Renal cortical epithelial cell (primary cell): Measurements from ENCODE around the gene LDB2. TPM values are rescaled to one million over a fixed set of nuclear protein-coding genes. Genes with fewer than 3 reads are reported as not detected.
"Not testable (repeated sequence)": the region's sequence is repeated elsewhere in the genome, so short reads cannot be mapped to it uniquely, and the experiment has no call there.

Experiments
- DNase-seq: peaks from one replicate; pipeline ENCODE4 v3.0.0-alpha.2; 2011; ENCODE audit warnings: low read depth
- total RNA-seq: library from RNA; depleted of rRNA; stranded (reverse); fragments of >200 nt; gene quantifications from 2 replicates; pipeline ENCODE4 v1.2.3, GENCODE V29; 2014

Gene LDB2
- 0.35 and 0.99 TPM in 2 replicates for total RNA-seq

DNA sequence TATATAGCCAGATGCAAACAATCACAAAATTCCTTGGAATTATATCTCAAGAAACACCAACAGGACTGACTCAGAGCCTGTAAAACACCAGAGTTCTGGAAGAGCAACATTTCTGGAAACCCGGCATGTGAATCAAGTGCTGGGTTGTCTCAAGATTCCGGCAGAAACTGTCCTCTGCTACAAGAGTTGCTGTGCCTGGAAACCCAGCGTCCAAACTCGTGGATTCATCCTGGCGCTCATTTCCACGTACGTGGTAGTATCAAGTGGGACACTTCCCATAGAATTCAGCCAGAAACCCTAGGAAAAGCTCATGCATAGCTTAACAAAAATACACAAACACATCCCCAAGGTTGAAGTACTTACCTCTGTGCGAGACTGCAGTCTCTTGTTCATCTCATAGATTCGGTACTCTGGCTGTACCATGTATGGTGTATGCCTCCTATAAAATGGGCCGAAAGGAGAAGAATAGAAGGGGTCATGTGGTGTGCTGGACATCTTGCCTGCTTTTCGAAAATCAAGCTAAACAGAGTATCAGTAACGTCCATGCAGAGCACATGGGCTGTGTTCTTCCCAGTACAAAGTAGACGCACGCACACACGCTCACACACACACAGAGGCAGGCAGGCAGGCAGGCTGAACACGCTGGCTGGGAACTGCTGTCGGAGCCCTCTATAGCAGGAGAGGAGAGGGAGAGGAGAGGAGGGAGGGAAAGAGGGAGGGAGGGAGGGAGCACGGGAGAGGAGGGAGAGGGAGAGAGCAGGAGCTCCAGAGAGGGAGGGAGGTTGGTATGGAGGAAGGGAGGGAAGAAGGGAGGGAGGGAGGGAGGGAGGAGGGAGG lies at the start of gene LDB2:
LDB2 (minus strand) TSS at position 655 of the 837 bp plus-strand sequence.
- DNase-seq, result peak; percentile 35

DNA sequence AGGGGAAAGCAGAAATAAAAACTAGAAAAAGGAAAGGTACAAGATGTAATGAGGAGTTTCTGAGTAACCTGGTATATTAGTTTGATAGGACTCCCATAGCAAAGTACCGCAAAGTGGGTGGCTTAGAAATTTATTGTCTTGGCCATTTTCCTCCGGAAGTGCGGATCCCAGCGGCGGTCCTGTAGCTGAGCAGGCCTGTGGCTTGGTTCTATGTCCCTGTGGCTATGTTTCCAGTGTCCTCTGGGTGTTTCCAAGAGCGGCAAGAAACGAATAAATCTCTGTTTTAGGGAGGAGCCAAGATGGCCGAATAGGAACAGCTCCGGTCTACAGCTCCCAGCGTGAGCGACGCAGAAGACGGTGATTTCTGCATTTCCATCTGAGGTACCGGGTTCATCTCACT lies 44.0 kb upstream of the LDB2 start:
- DNase-seq, result no peak

DNA sequence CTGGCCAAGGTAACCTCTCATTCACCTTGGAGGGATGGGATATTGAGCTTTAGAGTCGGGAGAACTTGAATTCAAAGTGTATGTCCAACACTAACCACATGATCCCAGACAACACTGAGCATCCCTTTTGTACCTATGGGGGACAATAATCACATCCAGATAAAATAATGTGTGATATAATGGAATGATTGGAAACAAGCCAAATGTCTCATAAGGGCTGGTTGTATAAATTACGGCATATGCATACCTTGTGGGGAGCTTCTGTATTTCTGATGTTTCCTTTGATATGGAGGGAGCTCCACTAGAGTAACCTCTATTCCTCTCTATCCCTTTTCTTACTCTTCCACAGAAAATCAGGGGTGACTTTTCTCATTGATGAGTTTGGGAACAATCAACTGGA lies 40.7 kb upstream of the LDB2 start:
- DNase-seq, result no peak

DNA sequence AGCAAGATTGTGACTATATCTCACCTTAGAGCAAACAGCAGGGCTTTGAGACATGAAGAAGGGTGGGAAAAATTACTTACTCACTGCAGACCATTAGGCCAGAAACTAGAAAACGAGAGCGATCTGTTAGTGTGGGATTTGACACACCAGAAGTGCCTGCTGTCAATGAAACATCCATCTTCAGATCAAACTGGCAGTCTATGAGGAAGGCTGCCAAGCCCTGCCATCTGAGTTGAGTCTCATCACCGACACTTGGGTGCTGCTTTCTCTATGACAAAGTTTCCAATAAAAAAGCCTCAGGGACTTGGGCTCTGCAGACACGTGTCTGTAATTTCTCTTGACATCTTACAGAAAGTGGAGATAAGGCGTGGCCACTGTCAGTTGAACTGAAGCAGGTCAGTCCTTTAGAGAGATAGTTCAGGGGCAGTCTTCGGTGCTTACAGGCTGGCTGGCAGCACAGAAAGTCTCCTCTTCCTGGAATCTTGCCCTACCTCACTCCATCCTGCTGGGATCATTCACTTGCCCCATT lies 40.1 kb upstream of the LDB2 start:
- DNase-seq, result no peak

DNA sequence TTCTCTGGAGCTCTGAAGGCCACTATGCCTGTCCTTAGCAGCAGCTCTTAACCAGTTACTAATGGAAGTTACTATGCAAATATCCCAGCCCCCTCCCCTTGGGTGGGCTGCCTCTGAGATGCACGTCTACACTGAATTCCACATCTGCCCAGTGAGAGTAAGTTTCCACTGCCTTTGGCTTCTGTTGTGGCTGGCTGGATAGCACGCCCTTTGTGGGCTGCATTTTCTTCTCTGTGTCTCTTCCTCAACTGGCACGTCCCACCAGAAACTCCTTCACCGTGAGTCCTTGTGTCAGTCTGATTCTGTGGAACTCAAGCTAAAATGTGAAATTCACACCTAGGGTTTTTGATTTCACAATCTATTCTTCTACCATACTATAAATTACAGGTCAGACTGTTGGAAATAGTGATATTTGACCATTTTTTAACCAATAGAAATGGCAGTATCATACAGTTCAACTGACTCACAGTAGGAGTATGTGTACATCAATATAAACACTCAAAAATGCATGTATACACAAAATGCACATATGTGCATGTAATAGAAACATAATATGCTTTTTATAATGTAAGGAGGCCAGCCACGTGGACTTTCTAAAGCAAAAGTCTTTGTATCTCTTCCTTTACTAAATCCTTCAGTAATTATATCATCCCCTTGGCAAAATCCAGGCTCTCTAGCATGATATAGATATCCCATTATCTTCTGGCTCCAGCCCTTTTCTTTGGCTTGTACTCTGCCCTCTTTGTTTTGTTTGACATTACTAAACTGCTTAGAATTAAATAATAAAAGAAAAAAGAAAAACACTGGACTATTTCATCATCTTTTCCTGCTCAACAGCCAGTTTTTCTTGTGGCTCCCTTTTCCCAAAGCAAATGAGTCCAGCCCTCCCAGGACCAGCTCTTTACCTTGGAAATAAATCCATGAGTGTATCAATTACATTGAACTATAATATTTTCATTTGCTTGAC lies 33.2 kb upstream of the LDB2 start:
- no peak for DNase-seq

DNA sequence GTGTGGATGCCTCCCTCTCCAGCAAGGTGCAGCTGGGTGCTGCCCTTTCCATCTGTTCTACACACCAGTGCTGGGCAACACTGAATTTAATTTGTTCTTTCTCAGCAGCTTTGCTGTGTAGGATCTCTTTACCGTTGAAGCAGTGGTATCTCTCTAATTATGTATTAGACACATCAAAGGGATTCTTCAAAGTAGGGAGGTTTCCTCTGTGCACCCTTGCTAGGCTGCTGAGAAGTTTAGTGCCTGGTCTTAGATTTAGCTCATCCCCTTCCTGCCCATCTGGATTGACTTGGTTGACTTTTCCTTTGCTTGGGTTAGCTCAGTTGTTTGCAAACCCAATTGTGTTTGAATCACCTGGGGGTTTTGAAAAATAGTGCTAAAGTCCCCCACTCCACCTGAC lies 27.8 kb upstream of the LDB2 start:
- DNase-seq, result no peak

DNA sequence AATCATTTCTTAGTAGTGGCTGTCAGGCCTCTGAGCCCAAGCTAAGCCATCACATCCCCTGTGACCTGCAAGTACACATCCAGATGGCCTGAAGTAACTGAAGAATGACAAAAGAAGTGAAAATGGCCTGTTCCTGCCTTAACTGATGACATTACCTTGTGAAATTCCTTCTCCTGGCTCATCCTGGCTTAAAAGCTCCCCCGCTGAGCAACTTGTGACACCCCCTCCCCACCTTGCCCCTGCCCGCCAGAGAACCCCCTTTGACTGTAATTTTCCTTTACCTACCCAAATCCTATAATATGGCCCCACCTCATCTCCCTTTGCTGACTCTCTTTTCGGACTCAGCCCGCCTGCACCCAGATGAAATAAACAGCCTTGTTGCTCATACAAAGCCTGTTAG lies 20.3 kb upstream of the LDB2 start:
- not testable (repeated sequence) for DNase-seq

DNA sequence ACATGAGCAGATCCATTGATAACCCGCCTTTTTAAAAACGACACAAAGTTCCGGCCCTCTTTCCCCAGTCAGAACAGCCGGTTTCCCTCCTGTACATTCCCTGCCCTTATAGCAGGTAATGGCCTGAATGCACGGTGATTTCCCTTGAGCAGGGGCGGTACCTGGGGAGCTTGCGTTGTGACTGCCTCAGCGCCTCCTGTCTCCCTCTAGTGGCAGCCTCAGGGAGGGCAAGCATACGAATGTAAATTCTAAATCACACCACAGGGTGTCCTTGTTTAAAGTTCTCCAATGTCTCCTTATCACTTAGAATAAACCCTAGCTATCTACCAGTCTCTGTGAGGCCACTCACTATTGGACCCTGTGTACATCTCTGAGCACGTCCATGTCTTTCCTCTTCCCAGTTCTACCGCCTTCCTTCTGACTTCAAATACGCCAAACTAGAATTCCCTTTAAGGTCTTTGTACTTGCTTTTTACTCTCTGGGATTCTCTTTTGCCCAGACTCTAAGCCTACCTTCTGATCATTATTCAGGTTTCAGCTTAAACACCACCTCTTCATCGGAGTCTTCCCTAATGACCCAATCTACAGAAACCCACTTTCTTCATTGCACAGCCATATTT lies 18.4 kb upstream of the LDB2 start:
- peak; percentile 13 for DNase-seq

DNA sequence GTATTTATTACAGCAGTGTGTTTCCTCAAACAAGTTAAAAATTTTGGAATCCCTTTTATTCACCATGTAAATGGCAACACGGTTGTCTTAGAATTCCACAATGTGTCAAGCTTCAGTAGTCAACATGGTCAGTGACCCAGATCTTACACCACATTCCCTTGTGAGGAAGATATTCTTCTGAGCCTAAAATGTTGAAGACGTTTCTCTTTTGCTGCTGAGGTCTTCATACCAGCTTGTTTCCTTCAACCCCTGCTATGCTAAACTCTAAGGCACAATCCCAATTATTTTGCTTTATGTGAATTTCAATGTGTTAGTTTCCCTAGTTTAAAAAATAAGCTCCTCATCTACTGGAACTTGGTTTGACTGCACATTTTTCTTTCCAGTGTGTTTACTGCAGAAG lies 17.6 kb upstream of the LDB2 start:
- DNase-seq, result peak; percentile 40

DNA sequence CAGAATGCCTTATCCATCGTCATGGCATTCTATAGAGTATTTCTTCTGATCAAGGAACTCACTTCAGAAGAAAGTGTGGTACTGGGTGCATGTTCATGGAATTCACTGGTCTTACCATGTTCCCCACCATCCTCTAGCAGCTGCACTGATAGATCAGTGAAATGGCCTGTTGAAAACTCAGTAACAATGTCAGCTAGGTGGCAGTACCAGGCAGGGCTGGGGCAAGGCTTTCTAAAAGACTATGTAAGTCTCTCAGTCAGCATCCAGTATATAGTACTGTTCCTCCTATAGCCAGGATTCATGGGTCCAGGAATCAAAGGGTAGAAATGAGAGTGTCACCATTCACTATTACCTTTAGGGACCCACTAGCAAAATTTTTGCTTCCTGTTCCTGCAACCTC lies 15.8 kb upstream of the LDB2 start:
- DNase-seq, result peak; percentile 8

DNA sequence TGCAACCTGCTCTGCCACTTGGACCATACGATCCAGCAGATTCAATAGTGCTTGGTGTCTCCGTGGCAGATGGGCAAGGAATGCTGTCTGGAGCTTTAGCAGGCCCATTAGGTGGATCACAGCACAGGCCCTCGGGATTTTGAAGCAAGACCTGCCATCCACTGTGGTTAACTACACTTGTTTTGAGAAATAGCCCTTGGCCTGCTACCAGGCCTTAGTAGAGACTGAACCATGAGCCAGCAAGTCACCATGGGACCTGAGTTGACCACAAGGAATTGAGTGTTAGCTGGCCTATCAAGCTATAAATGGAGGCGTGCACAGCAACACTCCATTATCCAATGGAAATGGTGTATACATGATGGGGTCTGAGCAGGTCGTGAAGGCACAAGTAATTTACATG lies 14.5 kb upstream of the LDB2 start:
- no peak for DNase-seq

DNA sequence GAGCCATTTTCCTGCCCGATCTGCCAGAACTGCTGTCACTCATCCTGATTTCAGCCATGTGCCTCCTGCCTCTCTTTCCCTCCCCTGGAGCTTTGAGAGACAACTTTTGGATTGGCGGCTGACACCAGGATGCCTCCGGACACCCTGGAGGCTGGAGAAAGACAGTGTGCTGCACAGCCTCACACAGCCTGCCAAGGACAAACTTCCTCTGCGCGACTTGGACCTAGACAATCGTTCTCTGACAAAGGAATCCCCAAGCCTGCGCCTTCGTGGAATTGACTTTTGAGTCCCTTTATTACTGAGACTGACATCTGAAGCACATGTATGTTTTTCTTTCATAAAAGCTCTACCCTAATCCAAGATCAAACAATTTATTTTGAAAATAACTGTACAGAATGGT lies 10.8 kb upstream of the LDB2 start:
- DNase-seq, result no peak

DNA sequence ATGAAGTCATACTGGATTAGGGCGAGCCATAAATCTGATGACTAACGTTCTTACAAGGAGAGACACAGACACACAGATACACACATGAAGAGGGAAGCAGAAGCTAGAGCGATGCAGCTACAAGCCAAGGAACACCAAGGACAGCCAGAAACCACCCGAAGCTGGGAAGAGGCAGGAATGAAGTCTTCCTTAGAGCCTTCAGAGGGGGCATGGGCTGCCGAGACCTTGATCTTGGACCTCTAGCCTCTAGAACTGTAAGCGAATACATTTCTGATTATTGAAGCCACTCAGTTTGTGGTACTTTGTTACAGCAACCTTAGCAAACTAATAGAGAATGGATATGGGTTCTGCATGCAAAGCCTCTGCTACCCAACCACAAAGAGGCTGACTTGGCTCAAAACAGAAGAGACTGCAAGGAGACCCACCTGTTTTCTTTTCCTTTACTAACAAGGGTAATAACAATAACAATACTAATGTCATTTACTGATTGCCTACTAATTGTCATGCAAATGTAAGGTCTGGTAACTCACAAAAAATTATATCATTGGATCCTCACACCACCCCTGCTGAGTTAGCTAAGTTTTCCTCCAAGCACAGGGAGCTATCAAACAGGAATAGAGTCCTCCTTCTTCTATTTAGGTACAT lies 10.1 kb upstream of the LDB2 start:
- DNase-seq, result no peak

DNA sequence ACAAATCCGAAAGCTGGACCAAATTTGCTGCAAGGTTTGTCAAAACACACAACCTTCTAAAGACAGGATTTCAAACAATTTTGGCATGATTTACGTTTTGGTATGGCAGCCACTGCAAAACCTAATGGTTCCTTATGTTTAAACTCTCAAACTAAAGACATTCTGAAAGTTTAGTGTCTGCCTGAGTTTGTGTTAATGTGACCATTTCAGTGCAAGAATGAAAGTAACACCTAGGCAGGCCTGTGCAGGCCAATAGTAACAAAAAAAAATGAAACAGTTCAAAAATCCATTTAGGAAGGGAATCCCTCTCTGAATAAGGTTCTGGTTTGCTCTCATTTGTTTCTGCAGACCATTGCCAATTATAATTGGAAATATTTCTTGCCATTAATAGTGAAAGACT lies 1.9 kb upstream of the LDB2 start:
- DNase-seq, result no peak

DNA sequence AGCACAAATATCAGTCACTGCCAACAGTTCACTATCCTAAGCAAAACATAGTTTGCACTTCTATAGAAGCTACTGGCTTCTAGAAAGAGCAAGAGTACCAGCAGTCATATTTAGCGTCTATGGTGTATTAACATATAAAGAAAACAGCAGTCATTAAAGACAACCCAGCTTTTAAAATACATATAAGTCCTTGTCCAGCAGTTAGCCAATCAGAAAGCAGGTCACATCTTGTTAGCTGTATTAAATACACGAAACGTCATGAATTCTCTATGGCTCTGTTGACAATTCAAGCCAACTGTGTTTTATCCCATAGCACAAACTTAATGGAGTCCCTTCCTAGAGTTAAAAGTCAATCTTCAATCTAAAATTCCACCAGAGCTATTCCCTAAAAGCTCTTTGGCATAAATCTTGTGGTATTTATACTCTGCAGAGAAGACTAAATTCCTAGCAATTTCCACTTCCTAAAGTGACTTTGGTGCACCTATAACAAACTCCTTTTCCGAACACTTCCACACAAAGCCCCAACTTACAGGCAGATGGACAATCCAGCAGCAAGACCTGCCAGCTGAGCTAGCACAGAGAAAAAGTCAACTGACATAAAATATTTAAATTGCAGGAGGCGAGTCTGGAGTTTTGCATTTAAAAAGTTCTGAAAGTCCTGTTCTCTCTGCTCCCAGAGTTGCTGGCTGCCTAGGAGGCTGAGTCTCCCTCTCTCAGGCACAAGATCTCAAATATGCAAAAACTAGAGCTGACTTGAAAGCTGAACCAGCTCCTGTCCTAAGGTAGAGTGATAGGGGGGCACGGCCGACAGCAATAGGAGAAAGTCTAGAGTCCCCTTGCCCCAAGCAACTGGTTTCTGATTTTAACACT lies 1.3 kb downstream of the LDB2 start:
- no peak for DNase-seq

DNA sequence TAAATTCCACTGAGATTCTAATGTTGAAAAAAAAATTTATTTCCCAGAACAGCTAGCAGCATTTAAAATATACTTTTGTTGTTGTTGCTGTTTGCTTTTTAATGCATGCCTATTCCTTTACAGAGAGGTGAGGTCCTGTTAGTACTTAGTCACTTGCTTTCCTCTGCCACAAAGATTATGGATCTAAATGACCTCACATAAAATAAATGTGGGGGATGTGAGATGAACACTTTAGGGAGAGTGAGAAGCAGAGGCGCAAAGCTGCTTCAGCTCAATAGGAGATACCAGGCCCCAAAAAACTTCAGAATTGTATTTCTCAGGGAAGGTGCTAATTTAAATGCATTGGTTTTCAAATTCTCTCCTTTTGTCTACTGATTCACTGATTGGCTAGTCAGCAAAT lies 4.0 kb downstream of the LDB2 start:
- DNase-seq, result no peak

DNA sequence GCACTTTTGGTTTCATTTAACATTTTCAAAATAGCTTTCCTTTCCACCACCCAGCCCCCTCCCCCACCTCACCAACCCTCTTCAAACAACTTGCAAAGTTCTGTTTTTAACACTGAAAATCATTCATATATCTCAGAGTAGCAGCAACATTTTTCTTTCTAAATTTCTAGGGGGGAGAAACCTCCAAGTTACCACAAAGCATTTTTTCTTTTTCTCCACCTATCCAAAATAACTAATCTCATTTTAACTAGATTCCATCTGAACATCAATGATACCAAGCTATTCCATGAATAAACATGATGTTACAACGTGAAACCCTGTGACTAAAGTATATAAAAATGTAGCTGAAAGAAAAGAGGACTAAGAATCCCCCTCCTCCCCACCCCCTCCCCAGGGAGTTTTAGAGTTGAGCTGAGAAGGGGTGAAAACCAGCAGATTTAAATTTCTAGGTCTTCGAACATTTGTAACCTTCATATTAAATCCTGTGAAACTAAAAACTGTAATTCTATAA lies 5.2 kb downstream of the LDB2 start:
- DNase-seq, result no peak

DNA sequence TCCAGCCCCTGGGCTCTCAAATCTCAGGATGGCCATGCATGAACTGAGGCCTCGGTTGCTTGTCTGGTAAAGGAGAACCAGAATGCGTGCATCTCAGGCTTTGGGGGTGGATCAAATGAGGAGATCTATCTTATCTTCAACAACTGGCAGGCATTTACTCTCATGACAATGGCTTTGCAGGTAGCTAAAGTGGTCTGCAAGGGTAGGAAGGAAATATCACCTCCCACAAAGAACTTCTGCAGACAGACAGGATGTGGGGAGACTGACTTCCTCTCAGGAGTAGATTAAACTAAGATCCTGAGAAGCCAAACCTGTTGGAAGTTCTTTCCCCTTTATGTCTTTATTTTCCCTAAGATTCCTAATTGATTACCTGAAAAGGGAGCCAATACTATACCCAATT lies 7.8 kb downstream of the LDB2 start:
- no peak for DNase-seq

DNA sequence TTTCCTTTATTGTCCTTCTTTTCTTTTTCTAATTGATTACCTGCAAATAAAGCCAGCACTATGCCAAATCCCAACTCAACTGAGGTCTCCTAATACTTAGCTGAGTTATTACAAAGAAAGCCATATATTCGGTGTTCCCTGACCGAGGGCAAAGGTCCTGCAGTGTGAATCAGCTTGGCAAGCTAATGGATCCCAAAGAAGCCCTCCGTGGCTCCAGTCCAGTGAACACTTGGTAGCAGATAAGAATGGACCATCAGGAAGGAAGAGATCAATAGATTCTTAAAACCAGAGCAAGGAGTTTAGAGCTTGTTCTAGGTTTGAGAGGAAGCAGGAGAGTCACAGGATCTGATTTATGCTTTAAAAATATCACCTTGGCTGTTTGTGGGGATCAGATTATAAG lies 8.5 kb downstream of the LDB2 start:
- DNase-seq, result no peak

DNA sequence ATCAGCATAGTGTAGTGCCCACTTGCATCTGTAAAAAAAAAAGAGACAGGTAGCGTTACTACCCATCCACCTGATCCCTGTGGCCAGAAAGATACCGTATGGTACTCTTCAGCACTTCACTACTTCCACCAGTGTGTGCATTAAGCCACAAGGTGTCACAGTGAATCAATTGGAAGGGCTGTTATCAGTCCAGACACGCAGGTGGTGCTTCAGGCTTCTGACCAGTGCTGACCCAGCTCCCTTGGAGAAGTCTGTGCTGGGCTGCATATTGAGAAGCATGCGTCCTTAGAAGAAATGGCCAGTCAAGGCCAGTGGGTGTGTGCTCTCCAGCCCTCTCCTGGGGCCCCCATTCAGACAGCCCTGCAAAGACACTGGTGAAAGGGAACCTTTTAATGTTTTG lies 10.6 kb downstream of the LDB2 start:
- DNase-seq, result no peak
